BE2C (cell line): ENCODE results near the gene PPP1R2C.

Experiments
- DNase-seq: peaks from one replicate; pipeline ENCODE4 v3.0.0-alpha.2; 2020
- H3K27me3 ChIP-seq: fragments of 250-450 bp; sonication (Bioruptor Pico); 2 replicates; pipeline ENCODE4 v1.5.1; 2020; ENCODE audit warnings: mild to moderate bottlenecking
- H3K36me3 ChIP-seq: fragments of 250-450 bp; sonication (Bioruptor Pico); 2 replicates; pipeline ENCODE4 v1.5.1; 2020; ENCODE audit warnings: mild to moderate bottlenecking
- H3K4me1 ChIP-seq: fragments of 250-450 bp; sonication (Bioruptor Pico); 2 replicates; pipeline ENCODE4 v1.5.1; 2020
- H3K4me3 ChIP-seq: 2 replicates; pipeline ENCODE4 v1.5.1; 2011; ENCODE audit warnings: low read depth, low read length
- H3K9me3 ChIP-seq: fragments of 250-450 bp; sonication (Bioruptor Pico); 2 replicates; pipeline ENCODE4 v1.5.1; 2020
- CTCF ChIP-seq: IDR thresholded peaks from 2 replicates; pipeline ENCODE4 v1.5.1; 2012; ENCODE audit warnings: mild to moderate bottlenecking, low read depth, low read length

PPP1R2C gene

GRCh38 chrX:42740456-42740855, 37.5 kb downstream of the PPP1R2C start:
- Histone ChIP-seq H3K4me3 (no peak overlapping the region), H3K4me1 (no peaks in the 10 kb centered on the region), H3K36me3 (no peaks in the 10 kb centered on the region), H3K9me3 (no peaks in the 10 kb centered on the region), H3K27me3 (no peaks in the 10 kb centered on the region)
- no peak for TF ChIP-seq CTCF
- no peak for DNase-seq

DNA sequence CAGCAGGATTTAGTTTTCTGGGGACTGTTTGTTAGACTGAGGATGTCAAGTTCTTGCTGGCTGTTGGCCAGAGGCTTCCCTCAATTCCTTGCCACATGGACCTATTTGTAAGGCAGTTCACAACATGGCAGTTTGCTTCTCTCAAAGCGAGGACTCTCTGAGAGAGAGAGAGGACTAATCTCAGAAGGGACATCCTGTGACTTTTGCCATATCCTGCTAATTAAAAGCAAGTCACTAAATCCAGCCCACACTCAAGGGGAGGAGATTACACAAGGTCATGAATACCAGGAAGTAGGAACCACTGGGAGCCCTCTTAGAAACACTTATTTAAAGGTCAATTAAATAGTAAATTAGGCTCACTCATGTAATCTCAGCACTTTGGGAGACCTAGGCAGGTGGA, 38.2 kb downstream of the PPP1R2C start:
- TF ChIP-seq CTCF, result no peak
- Histone ChIP-seq H3K4me3 (no peak overlapping the region), H3K4me1 (no peaks in the 10 kb centered on the region), H3K9me3 (no peaks in the 10 kb centered on the region), H3K27me3 (no peaks in the 10 kb centered on the region), H3K36me3 (no peaks in the 10 kb centered on the region)
- no peak for DNase-seq

DNA sequence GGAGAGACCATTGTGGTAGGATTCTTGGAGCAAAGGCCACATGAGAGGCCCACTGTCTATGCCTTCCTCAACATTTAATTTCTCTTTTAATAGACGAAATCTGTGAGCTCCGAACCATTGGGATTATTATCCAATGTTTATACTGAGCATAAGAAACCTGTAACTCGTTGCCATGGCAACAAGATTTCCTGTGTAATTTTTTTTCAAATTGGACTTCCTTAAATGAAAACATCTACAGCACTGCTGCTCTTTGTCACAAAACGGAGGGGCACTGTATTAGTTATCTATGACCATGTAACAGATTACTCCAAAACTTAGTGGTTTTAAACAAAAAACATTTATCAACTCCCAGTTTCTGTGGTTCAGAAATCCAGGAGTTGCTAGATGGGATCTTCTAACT, 38.7 kb downstream of the PPP1R2C start:
- Histone ChIP-seq H3K4me1 (no peaks in the 10 kb centered on the region), H3K4me3 (no peak overlapping the region), H3K36me3 (no peaks in the 10 kb centered on the region), H3K9me3 (no peaks in the 10 kb centered on the region), H3K27me3 (no peaks in the 10 kb centered on the region)
- TF ChIP-seq CTCF, result no peak
- DNase-seq, result no peak

GRCh38 chrX:42738552-42738951, 39.4 kb downstream of the PPP1R2C start:
- H3K4me1 ChIP-seq, result no peaks in the 10 kb centered on the region
- no peaks in the 10 kb centered on the region for H3K9me3 ChIP-seq
- H3K36me3 ChIP-seq, result no peaks in the 10 kb centered on the region
- TF ChIP-seq CTCF, result no peak
- H3K27me3 ChIP-seq, result no peaks in the 10 kb centered on the region
- H3K4me3 ChIP-seq, result no peak overlapping the region
- no peak for DNase-seq

DNA sequence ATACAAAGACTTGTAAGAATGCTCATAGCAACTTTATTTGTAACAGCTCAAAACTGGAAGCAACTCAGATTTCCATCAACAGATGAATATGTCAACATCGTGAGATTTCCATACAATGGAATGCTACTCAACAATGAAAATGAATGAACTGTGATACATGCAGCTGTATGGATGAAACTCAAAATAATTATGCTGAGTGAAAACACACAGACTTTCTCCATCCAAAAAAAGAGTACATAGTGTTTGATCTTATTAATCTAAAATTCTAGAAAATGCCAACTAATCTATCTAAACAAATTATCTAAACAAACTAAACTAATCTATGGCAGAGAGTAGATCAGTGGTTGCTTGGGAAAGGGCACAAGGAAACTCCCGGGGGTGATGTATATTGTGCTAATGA, 42.7 kb downstream of the PPP1R2C start:
- no peaks in the 10 kb centered on the region for H3K9me3 ChIP-seq
- no peaks in the 10 kb centered on the region for H3K27me3 ChIP-seq
- no peak for DNase-seq
- H3K4me1 ChIP-seq, result no peaks in the 10 kb centered on the region
- TF ChIP-seq CTCF, result no peak
- H3K36me3 ChIP-seq, result no peaks in the 10 kb centered on the region
- H3K4me3 ChIP-seq, result no peak overlapping the region

- Histone ChIP-seq H3K4me3 (no peak overlapping the region), H3K9me3 (no peaks in the 10 kb centered on the region), H3K27me3 (no peaks in the 10 kb centered on the region), H3K4me1 (no peaks in the 10 kb centered on the region), H3K36me3 (no peaks in the 10 kb centered on the region)
- no peak for DNase-seq
- no peak for TF ChIP-seq CTCF
Observed at GRCh38 chrX:42732506-42732905, 45.5 kb downstream of the PPP1R2C start.
